ENCODE results near the gene OR52J3. TPM values are rescaled to one million over a fixed set of nuclear protein-coding genes. Genes with fewer than 3 reads are reported as not detected.

The OR52J3 gene
- total and polyA plus RNA-seq, 2 donors (not counting 3 experiments of a cell fraction or from before 2014, with no cell fraction given): not detected

- Histone ChIP-seq H3K27ac (ENCODE audit: insufficient read depth, low read depth, low read length) (no peak overlapping the region), H3K4me1 (ENCODE audit: control insufficient read depth, extremely low read depth, insufficient read depth, low read length) (no peaks in the 10 kb centered on the region), H3K4me2 (ENCODE audit: insufficient read depth, low read length) (no peak overlapping the region), H3K27me3 (ENCODE audit: control insufficient read depth in 2 of 2, insufficient read depth in 2 of 2, low read length in 2 of 2) (no peaks in the 10 kb centered on the region), H3K9me1 (replicated peaks; ENCODE audit: control insufficient read depth, extremely low read depth, insufficient read depth, low read length) (no peaks in the 10 kb centered on the region), H3K36me3 (ENCODE audit: control insufficient read depth in 2 of 2, extremely low read depth in 1 of 2, insufficient read depth in 2 of 2, low read length in 2 of 2) (no peaks in the 10 kb centered on the region), H3K79me2 (ENCODE audit: control insufficient read depth, insufficient read depth, low read length) (no peaks in the 10 kb centered on the region), H2AFZ (ENCODE audit: low read depth, low read length) (no peak overlapping the region), H3K4me3 (replicated peaks in 1 of 3; ENCODE audit: insufficient read depth in 1 of 3, low read depth in 1 of 3, low read length in 3 of 3) (no peak overlapping the region), H3K9me3 (replicated peaks; ENCODE audit: control insufficient read depth, insufficient read depth, low read length) (no peaks in the 10 kb centered on the region), H3K9ac (replicated peaks; ENCODE audit: extremely low read depth, insufficient read depth, low read length) (no peak overlapping the region), H4K20me1 (replicated peaks; ENCODE audit: control insufficient read depth, extremely low read depth, insufficient read depth, low read length) (no peaks in the 10 kb centered on the region)
- POLR2A ChIA-PET: no interaction called here
- FAIRE-seq (no peak), DNase-seq (ENCODE audit: low read depth, low spot score) (no peak)
- intact Hi-C loops (cut with micrococcal nuclease): no loop called here
- no TSS peak for BruUV-seq (replicated peaks)
- CTCF ChIA-PET: no interaction called here
- dilution Hi-C loops (cut with MboI; ENCODE audit: extremely low pct_ligation_motif_present, low sequenced_read_pairs): no loop called here
- TF ChIP-seq POLR2A (IDR thresholded peaks at IDR 0.05; ENCODE audit: low read depth, low read length) (no peak), POLR2AphosphoS5 (IDR thresholded peaks at IDR 0.05; ENCODE audit: insufficient read depth, low read depth, low read length) (no peak), GATA2 (IDR thresholded peaks at IDR 0.05; ENCODE audit: insufficient read depth, insufficient read length, low read depth, low read length) (no peak), JUN (IDR thresholded peaks at IDR 0.05; ENCODE audit: borderline replicate concordance, insufficient read depth, insufficient read length, low read depth) (no peak), EZH2 (IDR thresholded peaks at IDR 0.05; ENCODE audit: borderline replicate concordance, low read depth, low read length, severe bottlenecking) (no peak), MYC (IDR thresholded peaks at IDR 0.05; ENCODE audit: low read depth, low read length) (no peak), FOS (IDR thresholded peaks at IDR 0.05; ENCODE audit: borderline replicate concordance, insufficient read depth, low read length) (no peak), MAX (IDR thresholded peaks at IDR 0.05; ENCODE audit: insufficient read depth, insufficient read length) (no peak), CTCF (IDR thresholded peaks at IDR 0.05; ENCODE audit: extremely low read depth in 1 of 2, insufficient read depth in 1 of 2, low read depth in 1 of 2, low read length in 2 of 2) (no peak)
These were observed 4.2 kb upstream of the OR52J3 start for GRCh38 chr11:5042091-5042490.
